Midbrain (tissue), 1 donor: ENCODE results near the gene MEI4.
"Not testable (repeated sequence)": the region's sequence is repeated elsewhere in the genome, so short reads cannot be mapped to it uniquely, and the experiment has no call there.

Experiments
- DNase-seq: peaks from one replicate; lab custom pipeline; 2025; lab: John Stamatoyannopoulos, UW

MEI4 gene, protein sequence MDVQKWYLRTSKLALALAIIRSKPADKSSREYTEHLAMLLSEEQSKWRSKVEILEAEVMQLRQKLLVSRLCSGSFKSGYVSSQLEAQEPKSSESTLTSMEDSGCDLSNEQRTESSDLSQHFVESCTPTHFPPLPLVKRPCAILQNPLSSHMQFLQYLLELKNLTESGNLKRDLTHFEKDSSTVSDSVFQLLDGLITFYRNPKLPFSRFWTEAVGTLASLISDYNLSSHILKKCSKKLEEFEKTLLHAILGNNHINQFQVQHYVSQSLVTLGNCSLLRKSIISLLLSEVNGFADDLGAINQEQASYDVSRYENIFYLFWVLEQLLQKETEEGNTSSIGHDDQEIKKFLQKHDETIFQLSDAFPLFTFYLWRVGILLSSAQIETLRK

DNA sequence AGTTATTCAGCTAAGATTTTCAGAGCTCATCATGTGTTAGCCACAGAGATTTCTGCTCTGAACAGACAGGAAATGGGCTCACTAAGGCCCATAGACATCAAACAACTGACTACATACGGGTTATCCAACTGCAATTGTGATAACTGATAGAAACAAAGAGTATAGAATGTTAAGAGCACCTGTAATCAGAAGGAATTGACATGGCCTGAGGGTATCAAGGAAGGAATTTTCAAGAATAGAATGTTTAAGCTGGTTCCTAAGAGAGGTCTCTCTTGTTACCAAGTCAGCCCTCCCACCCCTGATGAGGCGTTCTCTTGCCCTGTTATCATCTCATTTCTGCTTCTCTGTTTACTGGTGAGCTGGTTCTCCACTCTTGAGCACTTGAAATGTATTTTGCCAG is at the start of gene MEI4:
Gene MEI4 (plus strand): TSS at position 301 of the 400 bp plus-strand sequence. CDS start 37,633 bp downstream, outside the sequence.
- DNase-seq: no peak

- DNase-seq: no peak
These were observed 48.4 kb upstream of the MEI4 start for GRCh38 chr6:77604476-77604875.

- no peak for DNase-seq
These were observed 45.8 kb upstream of the MEI4 start for GRCh38 chr6:77607004-77607403.

DNA sequence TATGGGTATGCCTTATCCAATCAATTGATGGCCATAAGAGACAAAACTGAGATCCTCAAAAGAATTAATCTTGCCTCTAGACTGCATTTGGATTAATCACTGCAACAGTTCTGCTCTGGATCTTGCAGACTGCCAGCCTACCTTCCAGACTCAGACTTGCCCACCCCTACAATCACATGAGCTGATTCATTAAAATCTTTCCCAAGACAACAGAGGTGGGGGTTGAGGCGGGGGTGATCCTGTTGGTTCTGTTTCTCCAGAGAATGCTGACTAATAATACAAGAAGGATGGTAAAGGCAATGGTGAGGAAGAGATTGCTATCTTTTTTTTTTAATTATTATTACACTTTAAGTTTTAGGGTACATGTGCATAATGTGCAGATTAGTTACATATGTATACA is 43.7 kb upstream of the MEI4 start:
- no peak for DNase-seq

DNA sequence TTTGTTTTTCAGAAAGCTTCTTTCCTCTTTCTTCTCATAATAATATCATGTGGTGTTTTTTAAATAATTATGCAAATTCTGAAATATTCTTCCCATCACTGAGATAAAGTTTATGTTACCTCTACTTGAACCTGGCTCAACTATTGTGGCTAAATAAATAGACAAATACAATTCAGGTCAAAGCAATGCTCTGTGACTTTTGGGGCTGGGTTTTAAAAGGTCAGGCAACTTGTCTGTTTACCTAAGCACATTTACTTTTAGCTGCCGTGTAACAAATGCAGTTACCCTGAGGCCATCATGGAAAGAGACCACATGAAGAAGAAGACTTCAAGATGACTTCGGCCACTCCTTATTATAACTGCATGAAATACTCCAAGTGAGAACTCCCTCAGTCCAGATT is 33.7 kb upstream of the MEI4 start:
- no peak for DNase-seq

GRCh38 chr6:77620278-77620882 is 32.5 kb upstream of the MEI4 start:
- DNase-seq: peak; percentile 3

- no peak for DNase-seq
These were observed 28.3 kb upstream of the MEI4 start for GRCh38 chr6:77624515-77624914.

GRCh38 chr6:77626426-77626825 is 26.4 kb upstream of the MEI4 start:
- DNase-seq: no peak

DNA sequence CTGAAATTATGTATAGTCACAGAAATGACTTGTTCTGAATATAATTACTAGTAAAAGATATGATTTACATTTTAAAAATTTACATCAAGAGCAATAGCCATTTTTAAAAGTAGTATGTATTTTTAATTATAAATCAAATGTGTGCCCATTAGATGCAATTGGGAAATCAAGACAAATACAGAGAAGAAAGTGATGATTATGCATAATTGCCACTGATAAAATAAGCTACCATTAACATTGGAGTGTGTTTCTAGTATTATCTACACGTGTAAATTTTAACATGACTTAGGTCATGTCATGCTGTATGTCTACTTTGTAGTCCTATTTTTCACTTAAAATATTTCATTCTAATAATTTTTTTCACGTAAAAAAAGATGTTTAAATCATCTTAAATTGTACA is 22.8 kb upstream of the MEI4 start:
- DNase-seq: no peak

DNA sequence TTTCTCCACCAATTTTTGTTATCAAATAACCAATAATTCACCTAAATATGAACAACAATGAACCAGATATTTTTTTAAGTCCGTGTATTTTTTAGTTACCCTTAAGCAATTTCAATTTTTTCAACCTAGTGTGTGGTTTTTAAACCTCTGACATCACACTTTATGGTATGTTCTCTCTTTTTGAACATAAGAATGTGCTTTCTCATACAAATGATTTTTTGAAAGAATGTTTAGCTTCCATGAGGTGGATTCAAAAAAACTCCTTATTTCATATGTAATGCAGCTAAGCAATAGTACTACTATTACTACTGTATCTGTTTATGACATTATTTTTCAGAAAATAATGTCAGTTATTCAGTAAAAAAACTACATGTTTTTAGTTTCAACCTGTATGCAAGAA is 19.4 kb upstream of the MEI4 start:
- no peak for DNase-seq

GRCh38 chr6:77633993-77634715 is 18.7 kb upstream of the MEI4 start:
- DNase-seq: no peak

DNA sequence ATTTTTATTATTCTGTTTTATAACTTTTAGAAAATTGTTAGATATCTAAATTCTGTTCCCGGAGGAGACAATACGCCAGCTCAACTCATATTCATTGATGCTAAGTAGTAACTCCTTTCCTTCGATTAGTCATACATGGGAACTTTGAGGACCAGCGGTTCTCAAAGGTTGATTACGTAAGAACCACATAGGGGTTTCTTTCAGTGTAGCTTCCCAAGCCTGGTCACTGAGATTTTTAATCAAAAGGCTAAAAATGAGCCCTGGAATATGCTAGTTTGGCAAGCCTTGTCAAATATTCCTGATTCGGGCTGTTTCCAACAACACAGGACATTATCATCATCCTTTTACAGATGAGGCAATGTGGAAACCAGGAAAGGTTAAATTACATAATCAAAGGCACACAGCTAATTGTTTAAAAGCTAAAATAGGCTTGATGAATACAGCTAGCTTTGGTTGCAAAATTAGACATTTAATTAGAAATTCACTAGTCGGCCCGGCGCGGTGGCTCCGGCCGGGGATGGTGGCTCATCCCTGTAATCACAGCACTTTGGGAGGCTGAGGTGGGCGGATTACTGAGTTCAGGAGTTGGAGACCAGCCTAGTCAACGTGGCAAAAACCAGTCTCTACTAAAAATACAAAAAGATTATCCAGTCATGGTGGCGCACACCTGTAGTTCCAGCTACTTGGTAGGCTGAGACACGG is 14.6 kb upstream of the MEI4 start:
- no peak for DNase-seq

DNA sequence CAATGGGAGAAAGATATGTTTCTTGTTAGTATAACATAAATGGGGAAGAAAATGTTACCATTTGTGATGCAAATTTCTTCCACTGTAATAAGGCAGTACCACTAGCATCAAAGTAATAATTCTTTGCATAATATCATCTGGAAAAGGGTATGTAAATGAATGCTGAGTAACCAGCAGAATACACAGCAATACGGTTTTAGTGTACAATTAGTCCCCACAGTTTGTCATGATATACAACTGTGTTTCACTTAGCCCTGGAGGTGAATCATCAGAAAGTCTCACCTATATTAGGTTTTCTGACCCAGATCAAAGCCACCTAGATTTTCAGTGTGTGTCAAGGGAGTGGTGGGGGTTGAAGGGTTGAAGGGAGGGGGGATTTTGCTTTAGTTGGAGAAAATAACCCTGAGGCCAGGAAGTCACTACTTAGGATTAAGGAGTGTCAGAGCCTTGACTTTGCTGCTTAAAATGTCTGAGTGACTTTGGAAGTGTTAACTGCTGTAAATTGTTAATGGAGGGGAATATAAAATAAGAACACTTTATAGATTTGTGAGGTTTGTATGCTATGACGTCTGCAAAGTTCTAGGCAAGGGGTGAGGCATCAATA is 8.6 kb upstream of the MEI4 start:
- no peak for DNase-seq

GRCh38 chr6:77650098-77650663 is 2.7 kb upstream of the MEI4 start:
- DNase-seq: peak; percentile 13

DNA sequence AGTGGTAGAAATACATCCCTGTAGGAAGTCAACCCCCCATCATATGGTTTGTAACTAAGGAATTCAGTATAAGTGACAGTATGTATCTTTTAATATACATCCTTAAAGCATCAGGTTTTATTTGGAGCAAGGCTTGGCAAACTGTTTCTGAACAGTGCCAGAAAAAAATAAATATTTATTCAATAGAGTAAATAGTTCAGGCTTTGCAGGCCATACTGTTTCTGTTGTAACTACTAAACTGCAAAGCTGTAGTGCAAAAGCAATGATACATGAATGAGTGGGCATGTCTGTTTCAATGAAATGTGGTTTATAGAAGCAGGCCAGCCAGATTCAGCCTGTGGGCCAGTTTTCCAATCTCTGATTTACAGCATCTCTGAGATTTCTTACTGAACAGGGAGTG is 977 bp downstream of the MEI4 start:
- no peak for DNase-seq

DNA sequence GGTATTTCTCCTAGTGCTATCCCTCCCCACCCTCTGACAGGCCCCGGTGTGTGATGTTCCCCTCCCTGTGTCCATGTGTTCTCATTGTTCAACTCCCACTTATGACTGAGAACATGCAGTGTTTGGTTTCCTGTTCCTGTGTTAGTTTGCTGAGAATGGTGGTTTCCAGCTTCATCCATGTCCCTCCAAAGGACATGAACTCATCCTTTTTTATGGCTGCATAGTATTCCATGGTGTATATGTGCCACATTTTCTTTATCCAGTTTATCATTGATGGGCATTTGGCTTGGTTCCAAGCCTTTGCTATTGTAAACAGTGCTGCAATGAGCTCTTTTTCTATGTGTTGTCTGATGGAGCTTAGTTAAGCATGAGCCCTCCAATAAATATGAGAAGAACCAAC is 2.2 kb downstream of the MEI4 start:
- DNase-seq: not testable (repeated sequence)

DNA sequence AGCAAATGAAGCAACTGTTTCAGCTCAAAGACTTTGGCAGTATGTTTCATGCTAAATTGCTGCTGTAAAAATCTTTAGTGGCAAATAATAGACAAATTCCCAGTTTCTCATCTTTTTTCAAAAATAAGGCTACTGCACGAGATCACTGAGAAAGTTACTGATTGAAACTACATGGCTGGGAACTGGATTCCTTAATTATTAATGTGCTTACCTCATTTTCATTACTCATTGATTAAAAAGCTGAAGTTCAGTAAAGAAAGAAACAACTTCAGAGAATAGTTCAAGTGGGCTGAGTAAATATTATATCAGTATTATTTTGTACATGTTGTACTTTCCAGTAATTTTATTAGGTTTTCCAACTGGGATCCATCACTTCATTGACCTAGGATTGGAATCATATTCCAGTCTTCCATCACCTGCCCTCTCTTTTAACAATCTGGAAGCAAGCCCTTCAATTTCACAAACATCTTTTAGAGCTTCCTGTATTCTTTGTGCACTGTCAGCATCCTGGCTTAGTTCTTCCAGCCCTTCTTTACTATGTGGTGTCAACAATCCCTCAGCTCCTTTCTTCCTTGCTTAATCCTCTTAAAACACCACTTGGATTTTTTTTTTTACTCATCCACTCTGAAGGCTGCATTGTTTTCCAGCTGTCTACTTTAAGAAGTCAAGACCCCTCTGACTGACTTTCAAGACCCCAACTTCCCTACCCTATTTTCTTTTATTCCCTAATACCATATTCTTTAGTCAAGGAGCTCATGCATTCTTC is 4.3 kb downstream of the MEI4 start:
- DNase-seq: no peak

DNA sequence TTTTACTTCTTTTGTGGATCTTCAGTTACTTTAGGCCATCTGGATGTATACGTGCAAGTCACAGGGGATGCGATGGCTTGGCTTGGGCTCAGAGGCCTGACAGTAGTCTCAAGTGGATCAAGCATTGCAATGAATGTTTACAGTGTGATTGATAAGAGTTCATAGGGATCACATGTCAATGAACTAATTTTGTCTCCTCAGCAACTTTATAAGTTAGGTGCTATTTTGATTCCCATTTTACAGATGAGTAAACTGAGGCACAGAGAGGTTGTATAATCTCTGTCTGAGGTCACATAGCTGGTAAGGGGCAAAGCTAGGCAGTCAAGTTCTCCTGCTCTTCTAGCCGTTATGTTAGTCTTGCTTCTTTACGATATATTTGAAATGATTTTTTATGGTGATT is 13.5 kb downstream of the MEI4 start:
- DNase-seq: no peak

GRCh38 chr6:77666846-77667245 is 14.0 kb downstream of the MEI4 start:
- DNase-seq: no peak

DNA sequence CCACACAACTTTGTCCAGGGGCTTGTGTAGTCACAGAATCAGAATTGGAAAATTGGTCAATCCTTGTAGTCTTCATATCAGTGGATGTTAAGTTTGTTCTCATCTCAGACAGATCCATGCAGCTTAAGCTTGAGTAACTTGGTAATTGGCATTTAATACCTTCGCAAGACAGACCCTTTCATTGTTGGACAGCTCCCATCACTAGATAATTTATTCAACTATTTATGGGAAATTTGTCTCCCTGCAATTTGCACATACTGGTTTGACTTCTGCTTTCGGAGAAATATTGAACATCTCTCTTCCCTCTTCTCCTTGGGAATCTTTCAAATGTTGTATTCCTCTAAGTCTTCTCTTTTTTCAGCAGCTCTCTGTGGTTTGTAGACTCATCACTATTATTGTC is 17.1 kb downstream of the MEI4 start:
- no peak for DNase-seq

- DNase-seq: no peak
These were observed 21.4 kb downstream of the MEI4 start for GRCh38 chr6:77674211-77674610.
